ENCODE data around the gene ENOX1.

GRCh38 chr13:43295321-43295720 is 491.5 kb downstream of the ENOX1 start:
- TF ChIP-seq CTCF (IDR thresholded peaks at IDR 0.05 in 2 of 3, conservative IDR thresholded peaks at IDR 0.05 in 1 of 3; ENCODE audit: insufficient read depth in 2 of 3, low read depth in 1 of 3, low read length in 3 of 3) (no peak), ZKSCAN1 (IDR thresholded peaks at IDR 0.05; ENCODE audit: low read depth, low read length) (no peak), MITF (IDR thresholded peaks at IDR 0.05) (no peak), CBFA2T3 (IDR thresholded peaks at IDR 0.05) (no peak), EP300 (IDR thresholded peaks at IDR 0.05; ENCODE audit: low read length) (no peak), USF2 (CRISPR knock-in tag; IDR thresholded peaks at IDR 0.05) (no peak)
